GM12872 (cell line): ENCODE data around the gene WASHC2A.

Experiments
- TF ChIP-seq, protein P1 (sequence below): IDR thresholded peaks from 3 replicates; pipeline ENCODE4 v1.5.1; 2011; ENCODE audit warnings: low read depth, mild to moderate bottlenecking, low read length, moderate library complexity; ENCODE audit not compliant: insufficient read depth

WASHC2A gene

DNA sequence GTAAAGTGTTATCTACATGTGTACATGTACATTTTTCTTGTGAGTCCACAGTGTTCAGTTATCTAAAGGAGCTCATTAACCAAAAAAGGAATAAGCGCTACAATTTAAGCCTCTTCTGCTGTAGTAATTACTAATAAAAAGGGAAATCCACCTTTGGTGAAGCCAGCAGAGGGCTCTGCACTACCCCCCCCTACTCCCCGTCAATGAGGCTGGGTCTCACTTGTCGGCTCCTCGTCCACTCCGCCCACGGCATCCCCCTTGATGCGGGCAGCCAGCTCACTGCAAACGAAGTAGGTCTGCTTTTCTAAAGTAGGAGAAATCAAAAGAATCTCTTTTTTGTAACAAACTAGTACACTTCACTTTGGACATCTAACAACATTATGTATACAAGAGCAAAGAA lies 4.7 kb upstream of the WASHC2A start:
- TF ChIP-seq, protein P1, sequence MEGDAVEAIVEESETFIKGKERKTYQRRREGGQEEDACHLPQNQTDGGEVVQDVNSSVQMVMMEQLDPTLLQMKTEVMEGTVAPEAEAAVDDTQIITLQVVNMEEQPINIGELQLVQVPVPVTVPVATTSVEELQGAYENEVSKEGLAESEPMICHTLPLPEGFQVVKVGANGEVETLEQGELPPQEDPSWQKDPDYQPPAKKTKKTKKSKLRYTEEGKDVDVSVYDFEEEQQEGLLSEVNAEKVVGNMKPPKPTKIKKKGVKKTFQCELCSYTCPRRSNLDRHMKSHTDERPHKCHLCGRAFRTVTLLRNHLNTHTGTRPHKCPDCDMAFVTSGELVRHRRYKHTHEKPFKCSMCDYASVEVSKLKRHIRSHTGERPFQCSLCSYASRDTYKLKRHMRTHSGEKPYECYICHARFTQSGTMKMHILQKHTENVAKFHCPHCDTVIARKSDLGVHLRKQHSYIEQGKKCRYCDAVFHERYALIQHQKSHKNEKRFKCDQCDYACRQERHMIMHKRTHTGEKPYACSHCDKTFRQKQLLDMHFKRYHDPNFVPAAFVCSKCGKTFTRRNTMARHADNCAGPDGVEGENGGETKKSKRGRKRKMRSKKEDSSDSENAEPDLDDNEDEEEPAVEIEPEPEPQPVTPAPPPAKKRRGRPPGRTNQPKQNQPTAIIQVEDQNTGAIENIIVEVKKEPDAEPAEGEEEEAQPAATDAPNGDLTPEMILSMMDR, result no peak

DNA sequence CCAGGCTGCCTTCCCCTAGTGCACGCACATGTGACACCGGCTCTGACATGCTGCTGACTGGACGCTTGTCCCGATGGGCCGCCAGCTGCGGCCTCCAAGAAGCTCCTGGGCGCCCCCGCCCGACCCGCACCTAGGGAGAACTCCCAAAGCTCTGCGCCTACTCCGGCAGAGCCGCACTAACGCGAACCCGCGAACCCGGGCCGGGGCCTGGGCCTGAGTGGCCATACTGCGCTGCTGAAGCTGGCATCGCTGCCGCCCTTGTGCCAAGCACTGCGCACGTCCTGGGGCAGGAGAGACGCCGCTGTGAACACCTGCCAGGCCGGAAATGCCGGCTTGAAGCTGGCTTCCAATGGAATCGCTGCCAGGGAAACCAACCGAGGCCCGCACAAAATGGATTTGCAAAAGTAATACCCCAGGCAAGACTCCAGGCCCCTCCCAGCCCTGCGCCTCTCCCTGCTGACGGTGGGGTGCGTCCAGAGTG lies 85.1 kb downstream of the WASHC2A start:
- TF ChIP-seq, protein P1, result no peak
